Lung (tissue), 12 donors: ENCODE measurements around the gene IGSF9. TPM values are rescaled to one million over a fixed set of nuclear protein-coding genes. Genes with fewer than 3 reads are reported as not detected.
A peak's percentile ranks its signal among the peaks of the same experiment; 100 is the strongest.

ENCODE experiments used
- ATAC-seq: fragments of 200-7000 bp; cut with Tn5 transposase; one replicate; pipeline ENCODE4 v1.9.1; 2020; ENCODE audit warnings: moderate number of reproducible peaks; ENCODE audit not compliant: insufficient read depth, low FRiP score
- DNase-seq, 3 donors: peaks; one replicate each; pipeline ENCODE4 v3.0.0-alpha.2; 2013 to 2017
- H3K27ac ChIP-seq, 2 donors: one replicate each; pipeline ENCODE4 v1.5.1; 2013; ENCODE audit warnings: mild to moderate bottlenecking in 2 of 2, moderate library complexity in 2 of 2, control low read depth in 1 of 2, inconsistent platforms in 1 of 2, low read depth in 1 of 2, low read length in 1 of 2
- H3K27me3 ChIP-seq, 3 donors: one replicate each; pipeline ENCODE4 v1.5.1; 2013; ENCODE audit warnings: low read length in 2 of 3; ENCODE audit not compliant: control insufficient read depth in 3 of 3, insufficient read depth in 3 of 3
- H3K36me3 ChIP-seq, 4 donors: one replicate each; pipeline ENCODE4 v1.5.1; 2013; ENCODE audit warnings: low read length in 4 of 4, mild to moderate bottlenecking in 1 of 4, moderate library complexity in 1 of 4; ENCODE audit not compliant: control insufficient read depth in 4 of 4, insufficient read depth in 4 of 4
- H3K4me1 ChIP-seq, 5 donors: one replicate each; pipeline ENCODE4 v1.5.1; 2013; ENCODE audit warnings: low read length in 5 of 5, mild to moderate bottlenecking in 2 of 5, moderate library complexity in 1 of 5; ENCODE audit not compliant: control insufficient read depth in 5 of 5, insufficient read depth in 5 of 5
- H3K4me3 ChIP-seq: one replicate; pipeline ENCODE4 v1.5.1; 2013; ENCODE audit warnings: mild to moderate bottlenecking, control low read depth, moderate library complexity
- H3K9ac ChIP-seq, 2 donors: one replicate each; pipeline ENCODE4 v1.5.1; 2013; ENCODE audit warnings: low read length in 2 of 2, control low read depth in 1 of 2; ENCODE audit not compliant: insufficient read depth in 1 of 2
- H3K9me3 ChIP-seq, 4 donors: one replicate each; pipeline ENCODE4 v1.5.1; 2013; ENCODE audit warnings: low read length in 3 of 4, mild to moderate bottlenecking in 1 of 4, moderate library complexity in 1 of 4; ENCODE audit not compliant: control insufficient read depth in 4 of 4, insufficient read depth in 3 of 4
- WGBS, 2 donors: extraction: QIAGEN DNeasy Blood & Tissue Kit; methylation state at CpG; one replicate each; pipeline ENCODE4 v1.1.7; 2013; 5-methylcytosine and 5-hydroxymethylcytosine counted together
- polyA plus RNA-seq, 2 donors: library from polyadenylated mRNA; stranded (reverse); fragments of 200-250 nt; gene quantifications; one replicate each; pipeline ENCODE4 v1.2.1, GENCODE V29; 2013
- total RNA-seq, 2 donors: library from RNA; depleted of rRNA in 1 of 2; stranded (reverse); fragments of >200 nt in 1 of 2; gene quantifications; one replicate each; pipeline ENCODE4 v1.2.1, GENCODE V29; 2014 to 2021
- TF ChIP-seq, protein P1 (sequence below): IDR thresholded peaks from 2 replicates; pipeline ENCODE4 v1.5.1; 2012; ENCODE audit warnings: mild to moderate bottlenecking; ENCODE audit errors: control extremely low read depth, extremely low read depth
- donor health status: control.
- donor health status: control.
- donor health status: Bipolar disorder and iron deficiency.
- donor health status: healthy.
- donor health status: DM: yes; HTN: yes; CAD: no.

Gene IGSF9
- total and polyA plus RNA-seq, 4 donors: 1.4 to 4.9 (median 2.0) TPM

GRCh38 chr1:159895836-159896545 lies 49.4 kb downstream of the IGSF9 start:
- no peak for ATAC-seq

DNA sequence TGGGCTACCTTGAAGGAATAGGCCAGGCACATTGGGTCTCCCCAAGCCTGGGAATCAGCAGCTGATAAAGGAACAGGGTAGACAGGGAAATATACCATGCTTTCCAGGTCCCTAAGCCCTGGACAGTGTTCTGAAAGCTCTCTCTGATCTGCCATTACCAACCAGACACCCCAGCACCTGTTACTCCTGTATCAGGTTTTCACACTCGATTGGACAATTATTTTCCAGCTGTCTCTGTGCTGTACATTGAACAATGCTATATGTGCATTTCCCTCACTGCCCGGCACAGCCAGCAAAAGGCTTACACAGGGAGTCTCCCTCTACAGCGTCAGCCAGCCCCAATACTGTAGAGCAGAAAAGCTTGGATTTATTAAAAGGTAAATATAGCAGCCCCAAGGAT lies 50.1 kb downstream of the IGSF9 start:
- H3K9me3 ChIP-seq: peaks cover 0 to 2% (median 0%) of the 10 kb centered on the region in 4 donors
- ATAC-seq (no peak), DNase-seq (no peak)
- H3K4me1 ChIP-seq: peaks cover 4 to 18% (median 11%) of the 10 kb centered on the region in 5 donors
- H3K27ac ChIP-seq: no peak overlapping the region
- WGBS, 2 donors: 82 to 92% methylated on average over 3 of the region's 3 CpGs
- no peak overlapping the region for H3K4me3 ChIP-seq
- H3K9ac ChIP-seq: no peak overlapping the region
- TF ChIP-seq, protein P1, sequence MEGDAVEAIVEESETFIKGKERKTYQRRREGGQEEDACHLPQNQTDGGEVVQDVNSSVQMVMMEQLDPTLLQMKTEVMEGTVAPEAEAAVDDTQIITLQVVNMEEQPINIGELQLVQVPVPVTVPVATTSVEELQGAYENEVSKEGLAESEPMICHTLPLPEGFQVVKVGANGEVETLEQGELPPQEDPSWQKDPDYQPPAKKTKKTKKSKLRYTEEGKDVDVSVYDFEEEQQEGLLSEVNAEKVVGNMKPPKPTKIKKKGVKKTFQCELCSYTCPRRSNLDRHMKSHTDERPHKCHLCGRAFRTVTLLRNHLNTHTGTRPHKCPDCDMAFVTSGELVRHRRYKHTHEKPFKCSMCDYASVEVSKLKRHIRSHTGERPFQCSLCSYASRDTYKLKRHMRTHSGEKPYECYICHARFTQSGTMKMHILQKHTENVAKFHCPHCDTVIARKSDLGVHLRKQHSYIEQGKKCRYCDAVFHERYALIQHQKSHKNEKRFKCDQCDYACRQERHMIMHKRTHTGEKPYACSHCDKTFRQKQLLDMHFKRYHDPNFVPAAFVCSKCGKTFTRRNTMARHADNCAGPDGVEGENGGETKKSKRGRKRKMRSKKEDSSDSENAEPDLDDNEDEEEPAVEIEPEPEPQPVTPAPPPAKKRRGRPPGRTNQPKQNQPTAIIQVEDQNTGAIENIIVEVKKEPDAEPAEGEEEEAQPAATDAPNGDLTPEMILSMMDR: no peak
- no peaks in the 10 kb centered on the region for H3K36me3 ChIP-seq
- no peaks in the 10 kb centered on the region for H3K27me3 ChIP-seq

More at GRCh38 chr1:159895836-159896545, 49.4 kb downstream of the IGSF9 start:
- H3K9me3 ChIP-seq: peaks cover 0 to 2% (median 0%) of the 10 kb centered on the region in 4 donors
- H3K27ac ChIP-seq: peak overlapping the region in 1 of 2 donors; percentile 77
- TF ChIP-seq, protein P1: no peak
- H3K4me1 ChIP-seq: peaks cover 4 to 24% (median 12%) of the 10 kb centered on the region in 5 donors
- no peaks in the 10 kb centered on the region for H3K36me3 ChIP-seq
- no peak overlapping the region for H3K9ac ChIP-seq
- H3K4me3 ChIP-seq: no peak overlapping the region
- DNase-seq: peak in 2 of 3 donors; percentile 43 to 53
- WGBS, 2 donors: 60 to 73% methylated on average over 6 of the region's 6 CpGs
- no peaks in the 10 kb centered on the region for H3K27me3 ChIP-seq

- Histone ChIP-seq H3K9me3 (peaks cover 0 to 2% (median 0%) of the 10 kb centered on the region in 4 donors), H3K4me3 (no peak overlapping the region), H3K9ac (no peak overlapping the region), H3K27ac (no peak overlapping the region), H3K4me1 (peaks cover 4 to 13% (median 11%) of the 10 kb centered on the region in 5 donors), H3K27me3 (no peaks in the 10 kb centered on the region), H3K36me3 (no peaks in the 10 kb centered on the region)
- ATAC-seq (no peak), DNase-seq (no peak)
- WGBS, 2 donors: 92% methylated on average over 5 of the region's 5 CpGs
- TF ChIP-seq, protein P1: no peak
Measured at GRCh38 chr1:159892944-159893343, 52.5 kb downstream of the IGSF9 start.
